OCI-LY1 (cell line): Measurements from ENCODE around the gene SH2B2.

Experiments
- EZH2 ChIP-seq: fragments of 200-600 bp; sonication (generic), shearing (Covaris generic); IDR thresholded peaks from 2 replicates; pipeline ENCODE4 v1.8.0; 2017; ENCODE audit warnings: borderline replicate concordance, mixed run types, mild to moderate bottlenecking, antibody characterized with exemption, low read length, moderate library complexity, mixed read lengths
- TF ChIP-seq, protein P1 (sequence below): fragments of 200-600 bp; sonication (generic), shearing (Covaris generic); IDR thresholded peaks from 2 replicates; pipeline ENCODE4 v1.5.1; 2017; ENCODE audit warnings: mild to moderate bottlenecking, antibody characterized with exemption, low read length, moderate library complexity, mixed read lengths

DNA sequence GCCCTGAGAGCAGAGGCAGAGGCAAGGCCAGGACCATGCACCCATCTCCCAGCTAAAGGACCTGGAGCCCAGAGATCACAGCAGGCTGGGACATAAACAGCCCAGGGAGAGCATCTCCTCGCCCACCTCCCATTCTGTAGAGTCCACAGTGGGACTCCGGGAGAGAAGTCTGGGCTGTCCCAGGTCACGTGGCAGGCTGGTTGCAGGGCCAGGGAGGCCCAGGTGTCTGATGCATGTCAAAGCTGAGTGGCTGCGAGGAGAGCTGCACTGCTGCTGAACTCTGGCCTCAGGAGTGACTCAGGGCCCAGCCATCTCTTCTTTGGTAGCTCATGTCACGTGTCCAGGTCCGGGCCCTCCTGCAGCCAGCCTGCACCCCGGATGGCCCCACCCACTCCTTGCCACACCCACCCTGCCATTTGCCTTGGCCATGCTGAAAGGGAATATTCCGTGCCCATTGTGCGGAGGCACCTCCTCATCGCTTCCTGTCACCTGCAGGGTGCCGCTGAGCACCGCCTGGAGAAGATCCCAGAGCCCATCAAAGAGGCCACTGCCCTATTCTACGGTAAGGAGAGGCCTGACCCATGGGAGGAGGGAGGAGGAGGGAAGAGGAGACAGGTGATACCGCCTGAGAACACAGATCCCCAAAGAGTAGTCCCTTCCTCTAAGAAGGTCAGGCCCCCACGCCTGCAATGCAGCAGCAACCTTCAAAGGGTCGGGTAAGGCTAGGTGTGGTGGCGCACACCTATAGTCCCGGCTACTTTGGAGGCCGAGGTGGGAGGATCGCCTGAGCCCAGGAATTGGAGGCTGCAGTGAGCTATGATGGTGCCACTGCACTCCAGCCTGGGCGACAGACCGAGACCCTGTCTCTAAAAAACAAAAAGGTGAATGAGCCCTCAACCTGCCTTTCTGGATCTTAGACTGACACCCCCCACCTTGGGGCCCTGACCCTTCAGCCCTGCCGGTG, 12.6 kb upstream of the SH2B2 start:
- TF ChIP-seq, protein P1, sequence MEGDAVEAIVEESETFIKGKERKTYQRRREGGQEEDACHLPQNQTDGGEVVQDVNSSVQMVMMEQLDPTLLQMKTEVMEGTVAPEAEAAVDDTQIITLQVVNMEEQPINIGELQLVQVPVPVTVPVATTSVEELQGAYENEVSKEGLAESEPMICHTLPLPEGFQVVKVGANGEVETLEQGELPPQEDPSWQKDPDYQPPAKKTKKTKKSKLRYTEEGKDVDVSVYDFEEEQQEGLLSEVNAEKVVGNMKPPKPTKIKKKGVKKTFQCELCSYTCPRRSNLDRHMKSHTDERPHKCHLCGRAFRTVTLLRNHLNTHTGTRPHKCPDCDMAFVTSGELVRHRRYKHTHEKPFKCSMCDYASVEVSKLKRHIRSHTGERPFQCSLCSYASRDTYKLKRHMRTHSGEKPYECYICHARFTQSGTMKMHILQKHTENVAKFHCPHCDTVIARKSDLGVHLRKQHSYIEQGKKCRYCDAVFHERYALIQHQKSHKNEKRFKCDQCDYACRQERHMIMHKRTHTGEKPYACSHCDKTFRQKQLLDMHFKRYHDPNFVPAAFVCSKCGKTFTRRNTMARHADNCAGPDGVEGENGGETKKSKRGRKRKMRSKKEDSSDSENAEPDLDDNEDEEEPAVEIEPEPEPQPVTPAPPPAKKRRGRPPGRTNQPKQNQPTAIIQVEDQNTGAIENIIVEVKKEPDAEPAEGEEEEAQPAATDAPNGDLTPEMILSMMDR, result no peak
- TF ChIP-seq EZH2, result no peak
